Glutamatergic neuron (in vitro differentiated cells): ENCODE measurements around the gene IL20RA. TPM values are rescaled to one million over a fixed set of nuclear protein-coding genes. Genes with fewer than 3 reads are reported as not detected.

ENCODE experiments used
- DNase-seq: peaks from one replicate; pipeline ENCODE4 v3.0.0; 2022
- H3K27ac Mint-ChIP-seq: one replicate; pipeline ENCODE4 v1.8.0; 2020; ENCODE audit warnings: mild to moderate bottlenecking, mixed read lengths, inconsistent platforms; ENCODE audit not compliant: unreplicated experiment
- H3K27me3 Mint-ChIP-seq: one replicate; pipeline ENCODE4 v1.8.0; 2020; ENCODE audit warnings: mild to moderate bottlenecking, moderate library complexity, mixed read lengths, inconsistent platforms; ENCODE audit not compliant: unreplicated experiment
- H3K36me3 Mint-ChIP-seq: one replicate; pipeline ENCODE4 v1.8.0; 2020; ENCODE audit warnings: mild to moderate bottlenecking, mixed read lengths, inconsistent platforms; ENCODE audit not compliant: unreplicated experiment
- H3K4me1 Mint-ChIP-seq: one replicate; pipeline ENCODE4 v1.8.0; 2020; ENCODE audit warnings: mild to moderate bottlenecking, low read depth, mixed read lengths, inconsistent platforms; ENCODE audit not compliant: unreplicated experiment
- H3K4me3 Mint-ChIP-seq: one replicate; pipeline ENCODE4 v1.8.0; 2020; ENCODE audit warnings: mild to moderate bottlenecking, mixed read lengths, inconsistent platforms; ENCODE audit not compliant: unreplicated experiment
- H3K9me3 Mint-ChIP-seq: one replicate; pipeline ENCODE4 v1.8.0; 2020; ENCODE audit warnings: mild to moderate bottlenecking, moderate library complexity, mixed read lengths, inconsistent platforms; ENCODE audit not compliant: unreplicated experiment
- total RNA-seq: library from RNA; stranded (reverse); fragmentation: NEBNext Ultra II Directional; extraction: Animal tissue kit (Norgen Biotek cat#: 25700); gene quantifications from one replicate; pipeline ENCODE4 v1.2.1, GENCODE V29; 2021; ENCODE audit not compliant: unreplicated experiment
- TF ChIP-seq, protein P1 (sequence below): fragments of 200-600 bp; sonication (generic); IDR thresholded peaks from one replicate; pipeline ENCODE4 v1.5.0; 2021; ENCODE audit not compliant: partially characterized antibody, unreplicated experiment

The IL20RA gene
- total RNA-seq, 1 donor from 2014 or later = not detected

DNA sequence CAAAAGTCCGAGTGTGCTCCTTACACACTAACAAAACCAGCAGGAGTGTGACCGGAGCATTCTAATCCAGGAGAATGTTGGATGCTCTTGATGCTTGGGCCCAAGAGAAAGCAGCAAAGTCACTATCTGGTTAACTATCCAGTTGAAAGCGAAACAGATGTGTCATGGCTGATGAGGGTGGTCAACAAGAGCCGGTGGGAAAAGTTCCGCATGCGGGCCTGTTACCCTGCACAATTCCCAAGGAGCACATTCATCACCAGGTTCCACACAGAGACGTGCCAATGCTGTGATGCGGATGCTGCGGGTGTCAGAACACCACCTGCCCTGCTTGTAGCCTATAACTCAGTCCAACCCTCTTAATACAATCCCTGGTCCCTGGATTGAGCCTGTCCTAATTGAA, 38.7 kb downstream of the IL20RA start:
- peaks cover 2% of the 10 kb centered on the region for H3K27me3 Mint-ChIP-seq
- TF ChIP-seq, protein P1, sequence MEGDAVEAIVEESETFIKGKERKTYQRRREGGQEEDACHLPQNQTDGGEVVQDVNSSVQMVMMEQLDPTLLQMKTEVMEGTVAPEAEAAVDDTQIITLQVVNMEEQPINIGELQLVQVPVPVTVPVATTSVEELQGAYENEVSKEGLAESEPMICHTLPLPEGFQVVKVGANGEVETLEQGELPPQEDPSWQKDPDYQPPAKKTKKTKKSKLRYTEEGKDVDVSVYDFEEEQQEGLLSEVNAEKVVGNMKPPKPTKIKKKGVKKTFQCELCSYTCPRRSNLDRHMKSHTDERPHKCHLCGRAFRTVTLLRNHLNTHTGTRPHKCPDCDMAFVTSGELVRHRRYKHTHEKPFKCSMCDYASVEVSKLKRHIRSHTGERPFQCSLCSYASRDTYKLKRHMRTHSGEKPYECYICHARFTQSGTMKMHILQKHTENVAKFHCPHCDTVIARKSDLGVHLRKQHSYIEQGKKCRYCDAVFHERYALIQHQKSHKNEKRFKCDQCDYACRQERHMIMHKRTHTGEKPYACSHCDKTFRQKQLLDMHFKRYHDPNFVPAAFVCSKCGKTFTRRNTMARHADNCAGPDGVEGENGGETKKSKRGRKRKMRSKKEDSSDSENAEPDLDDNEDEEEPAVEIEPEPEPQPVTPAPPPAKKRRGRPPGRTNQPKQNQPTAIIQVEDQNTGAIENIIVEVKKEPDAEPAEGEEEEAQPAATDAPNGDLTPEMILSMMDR = no peak
- H3K36me3 Mint-ChIP-seq = no peaks in the 10 kb centered on the region
- peaks cover under 1% of the 10 kb centered on the region for H3K9me3 Mint-ChIP-seq
- H3K4me3 Mint-ChIP-seq = no peak overlapping the region
- no peak overlapping the region for H3K27ac Mint-ChIP-seq
- DNase-seq = no peak
- no peaks in the 10 kb centered on the region for H3K4me1 Mint-ChIP-seq

DNA sequence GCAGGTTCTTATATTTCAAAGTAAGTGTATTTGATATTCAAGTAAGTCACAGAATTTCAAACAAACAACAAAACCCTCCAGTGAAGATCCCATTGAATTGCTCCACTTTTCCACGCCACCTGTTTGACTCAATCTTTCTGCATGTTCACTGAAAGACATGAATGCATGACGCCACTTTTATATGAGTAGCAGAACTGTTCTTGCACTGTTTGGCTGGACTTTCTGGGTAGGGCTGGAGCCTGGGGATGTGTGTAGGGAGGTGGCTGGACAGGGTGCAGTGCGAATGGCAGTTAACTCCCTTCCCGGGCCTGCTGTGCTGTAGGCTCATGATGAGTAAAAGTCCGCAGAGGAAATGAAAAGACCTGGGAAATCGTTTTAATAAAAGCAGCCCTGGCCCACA, 39.7 kb downstream of the IL20RA start:
- no peaks in the 10 kb centered on the region for H3K36me3 Mint-ChIP-seq

DNA sequence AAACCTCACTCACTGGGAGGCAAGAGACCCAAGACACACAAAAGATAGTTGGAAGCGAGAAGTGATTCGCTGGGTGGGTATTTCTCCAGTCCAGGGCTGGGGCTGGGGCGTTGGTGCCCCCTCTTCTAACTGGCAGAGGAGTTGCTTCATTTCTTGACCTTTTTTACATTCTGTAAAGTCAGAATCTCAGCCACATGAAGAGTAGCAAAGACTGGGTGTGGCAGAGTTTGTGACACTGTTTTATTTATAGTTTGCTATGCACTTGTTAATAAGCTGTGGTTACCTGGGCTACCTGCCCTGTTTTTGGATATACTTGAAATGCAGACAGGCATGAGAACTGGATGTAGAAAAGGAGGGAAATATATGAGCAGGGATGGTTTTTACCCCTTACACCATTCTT, 42.3 kb downstream of the IL20RA start:
- Mint-ChIP-seq H3K27me3 (peaks cover 2% of the 10 kb centered on the region), H3K4me3 (no peak overlapping the region), H3K36me3 (no peaks in the 10 kb centered on the region), H3K4me1 (no peaks in the 10 kb centered on the region), H3K9me3 (peaks cover 2% of the 10 kb centered on the region), H3K27ac (no peak overlapping the region)
- DNase-seq = no peak
- TF ChIP-seq, protein P1 = no peak

More for the DNA sequence above, 39.7 kb downstream of the IL20RA start:
- peaks cover 2% of the 10 kb centered on the region for H3K9me3 Mint-ChIP-seq
- H3K4me1 Mint-ChIP-seq = no peaks in the 10 kb centered on the region
- TF ChIP-seq, protein P1 = no peak
- no peak overlapping the region for H3K27ac Mint-ChIP-seq
- H3K4me3 Mint-ChIP-seq = no peak overlapping the region
- DNase-seq = no peak
- H3K27me3 Mint-ChIP-seq = peaks cover 2% of the 10 kb centered on the region

DNA sequence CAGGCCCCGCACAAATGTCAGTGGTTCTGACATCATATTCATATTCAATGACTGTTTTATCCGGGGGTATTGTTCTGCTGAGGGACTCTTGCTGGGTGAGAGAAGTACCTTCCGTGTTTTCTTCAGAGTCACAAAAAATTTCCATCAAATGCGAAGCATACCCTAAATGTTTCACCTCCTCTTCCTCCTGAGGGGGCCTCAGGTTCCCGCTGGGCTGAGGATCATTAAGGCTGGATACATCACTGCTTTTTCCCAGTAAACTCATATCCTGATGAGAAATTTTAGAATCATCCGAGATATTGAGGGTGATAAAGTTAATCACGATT, 42.8 kb downstream of the IL20RA start:
- no peak for DNase-seq
- H3K27me3 Mint-ChIP-seq = peaks cover 2% of the 10 kb centered on the region
- H3K36me3 Mint-ChIP-seq = no peaks in the 10 kb centered on the region
- TF ChIP-seq, protein P1 = no peak
- peaks cover under 1% of the 10 kb centered on the region for H3K4me1 Mint-ChIP-seq
- H3K9me3 Mint-ChIP-seq = peaks cover 2% of the 10 kb centered on the region
- H3K27ac Mint-ChIP-seq = no peak overlapping the region
- no peak overlapping the region for H3K4me3 Mint-ChIP-seq

DNA sequence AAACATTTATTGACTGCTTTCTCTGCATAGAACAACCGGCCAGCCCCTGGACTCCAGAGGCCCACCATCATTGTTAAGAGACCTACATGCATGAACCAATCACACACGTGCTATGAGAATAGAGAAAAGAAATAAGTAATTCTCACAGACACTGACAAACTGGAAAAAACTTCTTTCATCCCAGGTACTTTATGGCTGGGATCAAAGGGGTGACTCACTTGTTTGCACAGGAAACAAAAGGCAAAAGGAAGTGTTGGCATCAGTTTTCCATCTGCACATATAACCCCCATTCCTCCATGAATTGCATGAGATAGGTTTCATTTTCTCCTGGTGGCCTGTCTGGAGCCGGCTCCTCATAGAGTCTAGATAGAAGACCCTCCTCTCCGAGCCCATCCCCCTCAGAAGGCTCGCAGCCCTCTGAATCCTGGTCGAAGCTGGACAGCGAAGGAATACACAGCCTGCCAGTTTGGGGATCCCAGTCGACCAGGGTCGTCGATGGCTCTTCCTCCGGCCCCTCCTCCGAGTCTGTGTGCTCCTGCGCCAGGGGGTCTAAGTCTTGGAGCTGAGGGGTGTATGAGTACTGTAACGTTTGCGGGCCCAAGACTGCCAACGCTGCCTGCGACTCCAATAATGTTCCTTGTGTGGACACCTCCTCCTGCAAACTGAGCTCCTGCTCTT, 43.3 kb downstream of the IL20RA start:
- Mint-ChIP-seq H3K9me3 (peaks cover 2% of the 10 kb centered on the region), H3K4me1 (peaks cover 1% of the 10 kb centered on the region), H3K4me3 (no peak overlapping the region), H3K36me3 (no peaks in the 10 kb centered on the region), H3K27ac (no peak overlapping the region), H3K27me3 (peaks cover 2% of the 10 kb centered on the region)
- DNase-seq = no peak
- TF ChIP-seq, protein P1 = no peak
